HG02970 (cell line): ENCODE measurements around the gene GAN.
A peak's percentile ranks its signal among the peaks of the same experiment; 100 is the strongest.

Source experiments
- ATAC-seq: cut with Tn5 transposase; IDR thresholded peaks from one replicate; pipeline ENCODE4 v1.9.1; 2021; ENCODE audit warnings: mild to moderate bottlenecking, moderate library complexity, moderate number of reproducible peaks; ENCODE audit not compliant: unreplicated experiment, low FRiP score

Gene GAN

GRCh38 chr16:81314603-81315270 is at the start of gene GAN:
Gene GAN, plus strand, starts transcription at chr16:81314962. Its CDS starts 152 bp downstream, at chr16:81315114.
- peak; percentile 95 for ATAC-seq

- ATAC-seq, result no peak
Observed at GRCh38 chr16:81265052-81265451, 49.7 kb upstream of the GAN start.

GRCh38 chr16:81265658-81266451 is 48.9 kb upstream of the GAN start:
- ATAC-seq, result no peak

GRCh38 chr16:81266680-81267095 is 48.1 kb upstream of the GAN start:
- no peak for ATAC-seq

GRCh38 chr16:81268509-81268908 is 46.3 kb upstream of the GAN start:
- ATAC-seq, result no peak

GRCh38 chr16:81273223-81273950 is 41.4 kb upstream of the GAN start:
- ATAC-seq, result no peak

- ATAC-seq, result no peak
Observed at GRCh38 chr16:81275064-81275532, 39.7 kb upstream of the GAN start.

- no peak for ATAC-seq
Observed at GRCh38 chr16:81275795-81276194, 39.0 kb upstream of the GAN start.

- no peak for ATAC-seq
Observed at GRCh38 chr16:81276323-81276722, 38.4 kb upstream of the GAN start.

GRCh38 chr16:81277541-81278080 is 37.2 kb upstream of the GAN start:
- no peak for ATAC-seq

GRCh38 chr16:81278526-81278925 is 36.2 kb upstream of the GAN start:
- ATAC-seq, result no peak

- no peak for ATAC-seq
Observed at GRCh38 chr16:81279392-81279791, 35.4 kb upstream of the GAN start.

- ATAC-seq, result no peak
Observed at GRCh38 chr16:81280393-81280792, 34.4 kb upstream of the GAN start.

GRCh38 chr16:81283044-81283443 is 31.7 kb upstream of the GAN start:
- ATAC-seq, result no peak

- no peak for ATAC-seq
Observed at GRCh38 chr16:81284995-81285600, 29.7 kb upstream of the GAN start.

- ATAC-seq, result no peak
Observed at GRCh38 chr16:81286190-81286589, 28.6 kb upstream of the GAN start.

GRCh38 chr16:81291117-81291516 is 23.6 kb upstream of the GAN start:
- no peak for ATAC-seq

GRCh38 chr16:81292936-81293335 is 21.8 kb upstream of the GAN start:
- no peak for ATAC-seq

- no peak for ATAC-seq
Observed at GRCh38 chr16:81293909-81294802, 20.6 kb upstream of the GAN start.
